Fibroblast of skin of back (primary cell): ENCODE measurements around the gene PRRX1.
A peak's percentile ranks its signal among the peaks of the same experiment; 100 is the strongest.

Source experiments
- DNase-seq: peaks from one replicate; pipeline ENCODE4 v3.0.0-alpha.2; 2013

PRRX1 gene

GRCh38 chr1:170723518-170723917, 59.6 kb downstream of the PRRX1 start:
- DNase-seq, result no peak

DNA sequence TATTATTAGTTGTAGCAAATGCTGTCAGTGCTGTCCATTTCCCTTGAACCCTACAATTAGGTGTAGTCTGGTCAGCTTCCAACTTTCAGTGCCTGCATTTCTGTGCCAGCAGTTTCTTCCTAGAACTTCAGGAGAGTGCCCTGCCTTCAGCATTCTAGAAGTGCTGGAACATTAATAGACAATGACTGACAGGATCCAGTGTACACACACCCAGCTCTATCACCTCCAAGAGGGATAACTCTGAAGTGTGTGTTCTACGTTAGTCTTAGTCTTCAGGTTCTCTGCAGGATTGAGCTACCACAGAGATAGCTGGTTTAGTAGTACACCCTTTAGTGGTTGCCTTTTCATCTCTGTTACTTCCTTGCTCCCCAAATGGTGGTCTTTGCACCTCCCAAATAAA, 61.4 kb downstream of the PRRX1 start:
- DNase-seq, result no peak

- DNase-seq, result peak; percentile 70
Observed at GRCh38 chr1:170727963-170728362, 64.0 kb downstream of the PRRX1 start.

- peak; percentile 64 for DNase-seq
Observed at GRCh38 chr1:170729225-170730002, 65.5 kb downstream of the PRRX1 start.

- DNase-seq, result no peak
Observed at GRCh38 chr1:170730014-170730413, 66.1 kb downstream of the PRRX1 start.

- peak; percentile 54 for DNase-seq
Observed at GRCh38 chr1:170730438-170730837, 66.5 kb downstream of the PRRX1 start.

- DNase-seq, result peak; percentile 32
Observed at GRCh38 chr1:170731566-170732251, 67.8 kb downstream of the PRRX1 start.

DNA sequence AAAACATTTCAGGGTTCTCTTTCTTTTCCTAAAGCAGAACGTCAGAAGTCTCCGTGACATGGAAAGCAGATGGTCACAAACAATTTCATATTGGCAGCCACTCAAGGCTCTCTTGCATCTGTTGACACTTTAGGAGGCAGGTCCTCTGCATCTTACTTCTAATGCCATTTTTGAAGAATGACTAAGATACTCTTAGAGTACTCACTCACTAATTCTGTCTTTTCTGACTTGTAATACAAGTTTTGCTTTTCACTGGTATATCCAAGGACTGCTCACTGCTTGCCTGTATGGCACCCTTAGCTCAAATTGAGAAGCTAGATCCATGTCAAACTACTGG, 68.3 kb downstream of the PRRX1 start:
- peak; percentile 85 for DNase-seq

- DNase-seq, result peak; percentile 85
Observed at GRCh38 chr1:170734412-170735175, 70.7 kb downstream of the PRRX1 start.

DNA sequence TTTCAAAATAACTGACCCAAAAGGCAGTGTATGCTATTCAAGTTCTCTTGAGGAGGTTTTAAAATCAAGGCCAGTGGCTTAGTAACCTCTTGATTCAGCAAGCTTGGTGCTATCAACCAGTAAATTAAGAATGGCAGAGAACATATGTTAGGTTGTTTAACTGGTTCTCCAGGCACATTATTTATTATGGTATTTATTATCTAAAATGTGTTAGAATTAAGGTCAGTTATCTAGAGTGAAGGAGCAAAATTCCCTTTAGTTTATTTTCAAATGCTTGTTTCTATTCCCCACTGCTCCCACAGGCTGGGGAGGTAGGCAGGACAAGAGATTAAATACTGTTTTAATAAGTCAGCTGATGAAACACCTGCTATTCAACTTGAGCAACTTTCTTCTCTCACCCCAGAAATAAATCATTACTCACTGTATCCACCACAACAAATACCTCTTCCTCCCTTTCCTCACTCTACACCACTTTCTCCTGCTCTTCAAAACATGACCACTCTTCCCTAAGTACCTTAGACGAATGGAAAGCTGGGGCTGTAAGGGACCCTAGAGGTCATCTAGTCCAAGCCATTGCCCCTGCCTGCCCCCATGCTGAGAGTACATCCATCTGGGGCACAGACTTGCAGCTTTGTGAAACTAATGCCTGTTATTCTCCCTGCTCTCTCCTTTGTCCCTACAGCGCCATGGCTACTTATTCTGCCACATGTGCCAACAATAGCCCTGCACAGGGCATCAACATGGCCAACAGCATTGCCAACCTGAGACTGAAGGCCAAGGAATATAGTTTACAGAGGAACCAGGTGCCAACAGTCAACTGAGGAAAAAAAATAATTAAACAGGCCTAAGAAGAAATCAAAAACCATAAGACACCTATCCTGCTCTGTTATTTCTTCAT, 71.7 kb downstream of the PRRX1 start:
- DNase-seq, result no peak

DNA sequence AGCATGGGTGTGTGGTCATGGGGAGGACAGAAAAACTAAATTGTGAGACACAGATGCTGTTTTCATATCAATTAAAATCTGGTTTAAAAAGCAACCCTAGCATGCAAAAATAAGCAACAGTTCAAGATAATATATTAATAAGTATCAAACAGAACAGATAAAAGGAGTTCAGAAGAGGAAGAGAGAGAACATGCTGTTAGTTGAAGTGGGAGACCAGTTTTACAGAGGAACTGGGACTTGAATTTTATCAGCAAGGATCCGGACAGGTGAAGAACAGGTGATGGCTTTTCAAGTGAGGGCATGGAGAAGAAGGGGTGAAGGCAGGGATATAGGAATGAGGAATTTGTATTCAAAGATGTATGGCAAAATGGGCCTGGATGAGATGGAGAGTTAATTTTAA, 75.9 kb downstream of the PRRX1 start:
- no peak for DNase-seq

GRCh38 chr1:170741678-170742077, 77.7 kb downstream of the PRRX1 start:
- no peak for DNase-seq

- DNase-seq, result no peak
Observed at GRCh38 chr1:170742600-170742999, 78.7 kb downstream of the PRRX1 start.

- no peak for DNase-seq
Observed at GRCh38 chr1:170743083-170743482, 79.2 kb downstream of the PRRX1 start.

- peak; percentile 24 for DNase-seq
Observed at GRCh38 chr1:170749549-170749948, 85.6 kb downstream of the PRRX1 start.

DNA sequence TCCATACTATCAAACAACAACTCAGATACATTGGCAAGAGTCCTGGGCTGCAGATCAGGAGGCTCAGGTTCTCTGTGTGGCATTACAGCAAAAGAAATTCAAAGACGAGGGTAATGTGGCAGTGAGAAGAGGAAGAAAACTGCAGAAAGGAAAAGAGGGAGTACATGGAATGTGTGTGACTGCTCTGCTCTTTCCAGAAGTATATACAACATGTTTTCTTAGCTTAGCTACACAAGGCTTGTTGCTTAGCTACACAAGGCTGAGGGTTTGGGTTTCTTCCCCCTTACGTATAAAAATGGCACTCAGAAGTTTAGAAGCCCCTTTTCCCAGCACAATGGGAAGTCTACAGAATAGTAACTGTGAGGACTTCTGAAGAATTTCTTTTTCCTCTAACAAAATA, 86.0 kb downstream of the PRRX1 start:
- DNase-seq, result no peak

DNA sequence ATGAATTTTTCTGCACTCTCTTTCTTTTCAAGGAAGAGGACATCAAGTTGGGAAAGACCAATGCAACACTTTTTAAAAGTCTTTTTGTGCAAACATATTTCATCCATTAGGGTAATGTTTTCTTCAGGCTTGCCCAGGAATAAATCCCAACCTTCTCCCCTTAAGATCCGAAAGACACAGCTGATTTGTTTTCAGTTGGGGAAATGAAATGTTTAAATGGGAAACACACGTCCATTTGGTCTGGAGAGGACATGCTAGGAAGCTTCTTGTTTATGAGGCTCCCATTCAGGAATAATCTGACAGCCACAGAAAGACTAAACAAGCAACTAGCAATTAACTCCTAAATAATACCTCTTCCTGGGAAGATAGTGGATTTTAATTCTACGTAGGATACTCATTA, 91.9 kb downstream of the PRRX1 start:
- no peak for DNase-seq

DNA sequence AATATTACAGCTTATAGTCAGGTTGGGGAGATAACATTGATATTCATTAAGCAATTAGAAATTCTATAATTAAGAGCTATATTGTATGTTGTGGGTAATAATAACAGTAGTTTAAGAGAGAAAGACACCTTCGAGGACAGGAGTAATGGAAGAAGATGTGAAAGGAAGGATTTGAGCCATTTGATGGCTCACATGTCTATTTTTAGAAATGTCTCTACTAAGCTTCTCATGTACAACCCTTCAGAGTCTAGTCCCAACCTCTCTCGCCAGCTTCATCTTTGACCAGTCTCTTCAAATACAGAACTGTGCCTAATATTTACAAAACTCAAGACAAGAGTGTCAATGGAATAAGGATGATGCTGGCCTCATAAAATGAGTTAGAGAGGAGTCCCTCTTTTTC, 95.1 kb downstream of the PRRX1 start:
- DNase-seq, result no peak

DNA sequence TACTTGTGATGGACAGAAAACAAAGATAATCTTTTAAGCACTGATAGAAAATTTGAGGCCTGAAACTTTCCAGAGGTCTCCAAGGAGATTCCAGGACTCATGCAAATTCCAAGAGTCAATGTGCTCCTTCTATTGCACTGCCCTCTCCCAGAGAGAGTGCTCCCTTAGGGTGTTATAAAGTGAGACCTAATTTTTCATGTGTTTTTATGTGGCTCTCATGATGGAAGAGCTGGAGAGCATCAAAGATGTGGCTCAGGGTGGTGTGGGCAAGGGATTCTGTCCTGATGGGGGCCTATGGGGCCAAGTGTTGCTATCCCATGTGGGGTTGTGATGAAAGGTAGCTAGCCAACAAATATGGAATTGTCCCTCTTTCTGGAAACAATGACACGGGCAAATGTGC, 101.3 kb downstream of the PRRX1 start:
- DNase-seq, result no peak

GRCh38 chr1:170765712-170766330, 101.9 kb downstream of the PRRX1 start:
- peak; percentile 61 for DNase-seq

DNA sequence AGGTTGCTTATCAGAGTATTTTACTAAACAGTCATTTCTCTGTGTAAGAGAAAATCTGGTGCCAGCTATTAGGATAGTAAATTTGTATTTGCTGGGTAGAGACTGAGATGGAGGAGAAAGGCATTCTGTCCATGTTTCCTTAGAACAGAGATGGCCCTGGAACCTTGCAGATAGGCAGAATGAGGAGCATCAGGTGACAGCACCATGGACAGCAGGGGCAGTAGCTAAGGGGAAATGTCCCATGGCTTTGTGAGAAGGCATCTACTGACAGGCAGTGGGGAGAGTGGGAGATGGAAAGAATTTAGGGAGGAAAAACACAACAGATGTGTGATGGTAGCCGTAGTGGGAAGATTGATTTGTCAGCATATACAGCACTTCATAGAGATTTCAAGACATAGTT, 105.0 kb downstream of the PRRX1 start:
- DNase-seq, result peak; percentile 26

GRCh38 chr1:170769691-170770090, 105.8 kb downstream of the PRRX1 start:
- no peak for DNase-seq
